Chondrocyte (in vitro differentiated cells): ENCODE results near the gene THSD4. TPM values are rescaled to one million over a fixed set of nuclear protein-coding genes. Genes with fewer than 3 reads are reported as not detected.

ENCODE experiments used
- DNase-seq: peaks from one replicate; pipeline ENCODE4 v3.0.0; 2021; ENCODE audit warnings: mixed read lengths, low spot score
- H3K27ac Mint-ChIP-seq: one replicate; pipeline ENCODE4 v1.8.0; 2021; ENCODE audit warnings: mild to moderate bottlenecking, moderate library complexity, mixed read lengths; ENCODE audit not compliant: unreplicated experiment
- H3K27me3 Mint-ChIP-seq: 2 replicates; pipeline ENCODE4 v1.8.0; 2021; ENCODE audit warnings: low read depth, mixed read lengths
- H3K36me3 Mint-ChIP-seq: 2 replicates; pipeline ENCODE4 v1.8.0; 2021; ENCODE audit warnings: low read depth, mixed read lengths
- H3K4me1 Mint-ChIP-seq: 2 replicates; pipeline ENCODE4 v1.8.0; 2021; ENCODE audit warnings: low read depth, mild to moderate bottlenecking, mixed read lengths
- H3K4me3 Mint-ChIP-seq: one replicate; pipeline ENCODE4 v1.8.0; 2021; ENCODE audit warnings: mild to moderate bottlenecking, moderate library complexity, mixed read lengths; ENCODE audit not compliant: unreplicated experiment
- H3K9me3 Mint-ChIP-seq: 2 replicates; pipeline ENCODE4 v1.8.0; 2021; ENCODE audit warnings: low read depth, mixed read lengths
- total RNA-seq: library from RNA; stranded (reverse); gene quantifications from 3 replicates; pipeline ENCODE4 v1.2.1, GENCODE V29; 2021
- TF ChIP-seq, protein P1 (sequence below): fragments of 200-600 bp; sonication (generic); IDR thresholded peaks from 2 replicates; pipeline ENCODE4 v1.5.0; 2021; ENCODE audit warnings: antibody characterized with exemption, mild to moderate bottlenecking, moderate library complexity

The THSD4 gene
- total RNA-seq, 1 donor from 2014 or later = 3.4 TPM

DNA sequence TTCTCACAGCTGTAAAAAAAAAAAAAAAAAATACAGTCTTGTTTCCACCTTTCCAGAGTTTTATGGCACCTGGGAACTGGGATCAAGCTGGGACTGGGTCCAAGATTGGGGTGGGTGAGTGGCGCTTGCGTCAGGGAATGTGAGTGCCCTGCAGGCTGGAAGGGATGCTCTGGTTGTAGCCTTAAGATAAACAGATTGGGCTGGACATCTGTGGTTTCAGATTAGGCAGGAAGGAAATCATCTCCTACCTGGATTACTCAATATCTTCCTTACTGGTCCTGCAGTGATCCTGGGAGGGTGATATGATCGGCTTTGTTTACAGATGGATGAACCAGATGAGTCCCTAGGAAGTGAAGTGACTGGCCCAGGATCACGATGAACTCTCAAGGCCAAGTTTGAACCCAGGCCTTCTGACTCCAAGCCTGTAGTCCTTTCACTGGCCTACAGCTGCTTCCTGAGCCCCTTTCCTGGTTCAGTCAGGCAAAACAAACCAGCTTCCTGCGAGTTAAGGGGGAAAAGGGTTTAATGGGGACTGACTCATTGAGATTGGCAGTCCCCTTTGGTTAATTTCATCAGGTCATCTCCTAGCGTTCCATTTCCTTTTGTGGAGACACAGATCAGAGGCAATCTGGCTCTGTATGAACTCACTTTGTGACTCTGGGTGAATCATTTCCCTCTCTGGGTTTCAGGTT is 179.8 kb downstream of the THSD4 start:
- Mint-ChIP-seq H3K4me1 (peaks cover 58% of the 10 kb centered on the region), H3K27me3 (no peaks in the 10 kb centered on the region), H3K27ac (peak overlapping the region; percentile 95), H3K4me3 (no peak overlapping the region), H3K36me3 (no peaks in the 10 kb centered on the region), H3K9me3 (peaks cover 4% of the 10 kb centered on the region)
- no peak for DNase-seq
- TF ChIP-seq, protein P1, sequence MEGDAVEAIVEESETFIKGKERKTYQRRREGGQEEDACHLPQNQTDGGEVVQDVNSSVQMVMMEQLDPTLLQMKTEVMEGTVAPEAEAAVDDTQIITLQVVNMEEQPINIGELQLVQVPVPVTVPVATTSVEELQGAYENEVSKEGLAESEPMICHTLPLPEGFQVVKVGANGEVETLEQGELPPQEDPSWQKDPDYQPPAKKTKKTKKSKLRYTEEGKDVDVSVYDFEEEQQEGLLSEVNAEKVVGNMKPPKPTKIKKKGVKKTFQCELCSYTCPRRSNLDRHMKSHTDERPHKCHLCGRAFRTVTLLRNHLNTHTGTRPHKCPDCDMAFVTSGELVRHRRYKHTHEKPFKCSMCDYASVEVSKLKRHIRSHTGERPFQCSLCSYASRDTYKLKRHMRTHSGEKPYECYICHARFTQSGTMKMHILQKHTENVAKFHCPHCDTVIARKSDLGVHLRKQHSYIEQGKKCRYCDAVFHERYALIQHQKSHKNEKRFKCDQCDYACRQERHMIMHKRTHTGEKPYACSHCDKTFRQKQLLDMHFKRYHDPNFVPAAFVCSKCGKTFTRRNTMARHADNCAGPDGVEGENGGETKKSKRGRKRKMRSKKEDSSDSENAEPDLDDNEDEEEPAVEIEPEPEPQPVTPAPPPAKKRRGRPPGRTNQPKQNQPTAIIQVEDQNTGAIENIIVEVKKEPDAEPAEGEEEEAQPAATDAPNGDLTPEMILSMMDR = no peak

DNA sequence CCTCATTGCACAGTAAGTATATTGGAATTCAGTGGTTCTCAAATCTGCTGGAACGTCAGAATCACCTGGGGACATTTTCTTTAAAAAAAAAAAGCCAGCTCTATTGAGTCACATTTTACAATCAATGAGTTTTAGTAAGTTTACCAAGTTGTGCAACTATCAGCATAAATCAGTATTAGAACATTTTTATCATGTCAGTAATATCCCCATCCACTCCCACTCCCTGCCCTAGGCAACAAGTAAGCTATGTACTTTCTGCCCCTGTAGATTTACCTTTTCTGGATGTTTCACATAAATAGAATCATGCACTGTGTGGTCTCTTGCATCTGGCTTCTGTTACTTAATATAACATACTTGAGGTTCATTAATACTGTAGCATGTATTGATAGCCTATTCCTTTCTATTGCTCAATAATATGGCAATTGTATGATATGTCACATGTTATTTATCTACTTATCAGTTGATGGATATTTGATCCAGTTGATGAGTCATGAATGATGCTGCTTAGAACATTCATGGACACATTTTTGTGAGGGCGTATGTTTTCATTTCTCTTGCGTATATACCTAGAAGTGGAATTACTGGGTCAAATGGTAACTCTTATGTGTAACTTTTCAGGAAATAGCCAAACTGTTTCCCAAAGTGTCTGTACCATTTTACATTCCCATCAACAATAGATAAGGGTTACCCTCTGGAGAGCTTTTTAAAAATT is 180.5 kb downstream of the THSD4 start:
- peaks cover 54% of the 10 kb centered on the region for H3K4me1 Mint-ChIP-seq
- peak overlapping the region; percentile 95 for H3K27ac Mint-ChIP-seq
- H3K27me3 Mint-ChIP-seq = no peaks in the 10 kb centered on the region
- DNase-seq = no peak
- peaks cover 4% of the 10 kb centered on the region for H3K9me3 Mint-ChIP-seq
- no peaks in the 10 kb centered on the region for H3K36me3 Mint-ChIP-seq
- TF ChIP-seq, protein P1 = no peak
- no peak overlapping the region for H3K4me3 Mint-ChIP-seq

DNA sequence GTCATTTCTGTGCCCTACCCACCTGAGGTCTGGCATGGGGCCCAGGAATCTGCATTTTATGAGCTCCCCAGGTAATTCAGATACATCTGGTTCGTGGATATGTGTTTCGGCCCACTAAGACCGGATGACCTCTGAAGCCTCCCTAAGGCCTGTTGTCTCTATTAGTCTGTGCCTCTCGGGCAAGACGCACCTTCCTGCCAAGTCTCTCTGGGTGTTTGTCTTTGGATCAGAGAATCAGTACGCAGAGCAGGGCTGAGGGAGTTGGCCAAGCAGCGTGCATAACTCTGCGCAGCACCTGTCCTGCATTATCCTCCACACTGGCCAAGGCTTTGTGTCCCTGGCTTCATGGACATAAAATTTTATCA is 181.0 kb downstream of the THSD4 start:
- Mint-ChIP-seq H3K4me3 (no peak overlapping the region), H3K4me1 (peaks cover 49% of the 10 kb centered on the region), H3K36me3 (no peaks in the 10 kb centered on the region), H3K9me3 (peaks cover 4% of the 10 kb centered on the region), H3K27ac (peak overlapping the region; percentile 2), H3K27me3 (no peaks in the 10 kb centered on the region)
- no peak for DNase-seq
- TF ChIP-seq, protein P1 = no peak

DNA sequence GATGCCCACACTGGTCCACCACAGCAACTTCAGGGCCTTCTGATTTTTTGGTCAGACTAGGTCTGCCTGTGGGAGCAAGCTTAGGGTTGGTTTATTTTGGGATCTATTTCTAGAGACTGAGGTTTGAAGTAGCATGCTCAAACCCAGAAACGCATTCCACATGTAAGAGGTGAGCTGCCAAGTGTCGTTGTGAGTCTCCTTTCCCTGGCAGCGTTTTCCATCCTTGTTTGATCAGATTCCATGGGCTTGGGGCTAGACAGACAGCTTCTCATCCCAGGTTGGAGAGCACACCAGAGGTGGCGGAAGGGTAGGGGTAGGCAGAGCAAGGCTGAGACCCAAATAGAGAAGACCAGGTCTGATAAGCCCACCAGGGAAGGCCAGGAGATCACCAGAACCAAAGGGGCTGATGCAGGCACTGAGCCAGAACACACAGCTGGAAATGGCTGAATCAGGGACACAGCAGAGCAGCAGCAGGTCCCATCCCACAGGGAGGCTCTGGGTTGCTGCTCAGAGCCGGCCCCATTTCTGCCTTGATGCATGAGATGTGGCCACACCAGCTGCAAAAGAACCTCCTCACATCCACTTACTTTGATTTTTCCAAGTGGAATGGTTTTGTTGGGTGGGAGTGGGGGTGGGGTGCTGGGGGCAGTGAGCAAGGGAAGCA is 186.8 kb downstream of the THSD4 start:
- Mint-ChIP-seq H3K4me1 (peaks cover 21% of the 10 kb centered on the region), H3K9me3 (no peaks in the 10 kb centered on the region), H3K27me3 (no peaks in the 10 kb centered on the region), H3K27ac (peak overlapping the region; percentile 24), H3K4me3 (no peak overlapping the region), H3K36me3 (no peaks in the 10 kb centered on the region)
- TF ChIP-seq, protein P1 = no peak
- no peak for DNase-seq

DNA sequence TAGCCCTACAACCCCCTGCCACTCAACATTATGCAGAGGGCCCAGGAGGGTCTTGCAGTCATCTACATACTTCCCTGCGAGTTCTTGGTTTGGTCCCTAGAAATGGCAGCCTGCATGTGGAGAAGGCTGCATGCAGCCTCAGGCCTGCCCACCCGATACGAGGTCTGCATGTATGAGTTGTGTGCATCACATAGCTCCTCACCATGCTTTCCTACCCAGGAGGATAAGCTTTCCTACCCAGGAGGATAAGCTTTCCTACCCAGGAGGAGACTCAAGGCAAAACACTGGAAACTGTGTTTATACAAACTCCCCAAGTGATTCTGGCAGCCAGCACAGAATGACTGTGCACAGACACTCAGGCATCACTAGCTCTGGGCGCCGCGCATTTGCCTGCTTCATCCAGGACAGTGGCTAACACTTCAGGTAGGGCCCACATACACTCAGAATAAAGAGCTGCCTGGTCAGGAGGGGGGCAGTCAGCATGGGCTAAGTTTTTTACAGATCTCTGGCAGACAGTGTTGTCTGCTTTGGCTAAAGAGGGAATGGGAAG is 187.7 kb downstream of the THSD4 start:
- H3K9me3 Mint-ChIP-seq = no peaks in the 10 kb centered on the region
- H3K36me3 Mint-ChIP-seq = no peaks in the 10 kb centered on the region
- H3K27me3 Mint-ChIP-seq = no peaks in the 10 kb centered on the region
- TF ChIP-seq, protein P1 = no peak
- no peak for DNase-seq
- peak overlapping the region; percentile 72 for H3K27ac Mint-ChIP-seq
- no peak overlapping the region for H3K4me3 Mint-ChIP-seq
- peaks cover 21% of the 10 kb centered on the region for H3K4me1 Mint-ChIP-seq
